GM23338 (cell line): ENCODE measurements around the gene BPIFB6. TPM values are rescaled to one million over a fixed set of nuclear protein-coding genes. Genes with fewer than 3 reads are reported as not detected.

Experiments
- ATAC-seq: fragments of 200-7000 bp; cut with Tn5 transposase; 3 replicates; pipeline ENCODE4 v1.9.1; 2020
- DNase-seq: peaks from one replicate; pipeline ENCODE4 v3.0.0-alpha.2; 2015; ENCODE audit warnings: low spot score
- H2AFZ ChIP-seq: fragments of 200-600 bp; sonication (generic); 2 replicates; pipeline ENCODE4 v1.8.0; 2016; ENCODE audit warnings: antibody characterized with exemption, mild to moderate bottlenecking, moderate library complexity
- H3F3A ChIP-seq: fragments of 200-600 bp; sonication (generic); replicated peaks from 2 replicates; pipeline ENCODE4 v1.8.0; 2017; ENCODE audit warnings: antibody characterized with exemption, mixed run types, low read depth
- H3K27ac ChIP-seq: fragments of 200-600 bp; sonication (generic); 2 replicates; pipeline ENCODE4 v1.6.1; 2016; ENCODE audit warnings: low read depth
- H3K27me3 ChIP-seq: fragments of 200-600 bp; sonication (generic); 2 replicates; pipeline ENCODE4 v1.8.0; 2016; ENCODE audit warnings: mild to moderate bottlenecking, mixed run types, moderate library complexity; ENCODE audit not compliant: insufficient read depth
- H3K36me3 ChIP-seq: fragments of 200-600 bp; sonication (generic); 2 replicates; pipeline ENCODE4 v1.8.0; 2016; ENCODE audit warnings: mild to moderate bottlenecking; ENCODE audit not compliant: insufficient read depth
- H3K4me1 ChIP-seq: fragments of 200-600 bp; sonication (generic); 2 replicates; pipeline ENCODE4 v1.8.0; 2016; ENCODE audit warnings: mild to moderate bottlenecking, moderate library complexity; ENCODE audit not compliant: insufficient read depth
- H3K4me2 ChIP-seq: fragments of 200-600 bp; sonication (generic); 2 replicates; pipeline ENCODE4 v1.7.1; 2017; ENCODE audit warnings: mixed run types
- H3K4me3 ChIP-seq: fragments of 200-600 bp; sonication (generic); 2 replicates; pipeline ENCODE4 v1.6.1; 2016; ENCODE audit warnings: mixed run types
- H3K79me2 ChIP-seq: fragments of 200-600 bp; sonication (generic); replicated peaks from 2 replicates; pipeline ENCODE4 v1.8.0; 2017; ENCODE audit warnings: mild to moderate bottlenecking; ENCODE audit not compliant: insufficient read depth
- H3K9me2 ChIP-seq: fragments of 200-600 bp; sonication (generic); 2 replicates; pipeline ENCODE4 v1.8.0; 2017; ENCODE audit not compliant: insufficient read depth
- H4K20me1 ChIP-seq: fragments of 200-600 bp; sonication (generic); replicated peaks from 2 replicates; pipeline ENCODE4 v1.8.0; 2017; ENCODE audit warnings: mild to moderate bottlenecking; ENCODE audit not compliant: insufficient read depth
- H3K27ac Mint-ChIP-seq: 2 replicates; pipeline ENCODE4 v1.8.0; 2020; ENCODE audit warnings: inconsistent platforms, mild to moderate bottlenecking, moderate library complexity, mixed read lengths
- H3K27me3 Mint-ChIP-seq: 3 replicates; pipeline ENCODE4 v1.8.0; 2022; ENCODE audit warnings: low read depth, mild to moderate bottlenecking, moderate library complexity, mixed read lengths, inconsistent platforms; ENCODE audit not compliant: insufficient read depth, poor library complexity
- H3K36me3 Mint-ChIP-seq: 3 replicates; pipeline ENCODE4 v1.8.0; 2021; ENCODE audit warnings: low read depth, mild to moderate bottlenecking, inconsistent platforms, moderate library complexity, mixed read lengths
- H3K4me1 Mint-ChIP-seq: 3 replicates; pipeline ENCODE4 v1.8.0; 2020; ENCODE audit warnings: mild to moderate bottlenecking, inconsistent platforms, mixed read lengths
- H3K4me3 Mint-ChIP-seq: 3 replicates; pipeline ENCODE4 v1.8.0; 2021; ENCODE audit warnings: moderate library complexity, mild to moderate bottlenecking, inconsistent platforms, mixed read lengths
- H3K9me3 Mint-ChIP-seq: 3 replicates; pipeline ENCODE4 v1.8.0; 2020; ENCODE audit warnings: moderate library complexity, mild to moderate bottlenecking, inconsistent platforms, mixed read lengths
- CREB1 ChIP-seq: fragments of 250-450 bp; sonication (Bioruptor Pico); IDR thresholded peaks from 2 replicates; pipeline ENCODE4 v1.5.0; 2020; ENCODE audit warnings: low read depth, mild to moderate bottlenecking, moderate library complexity
- EZH2 ChIP-seq: fragments of 200-600 bp; sonication (generic); IDR thresholded peaks from one replicate; pipeline ENCODE4 v1.8.0; 2017; ENCODE audit warnings: antibody characterized with exemption, mild to moderate bottlenecking, low read depth; ENCODE audit not compliant: unreplicated experiment
- EZH2phosphoT487 ChIP-seq: fragments of 200-600 bp; sonication (generic); IDR thresholded peaks from one replicate; pipeline ENCODE4 v1.8.1; 2018; ENCODE audit warnings: antibody characterized with exemption; ENCODE audit not compliant: unreplicated experiment
- JUNB ChIP-seq: IDR thresholded peaks from one replicate; pipeline ENCODE4 v1.6.1; 2016; ENCODE audit warnings: antibody characterized with exemption; ENCODE audit not compliant: unreplicated experiment
- NANOG ChIP-seq: IDR thresholded peaks from 2 replicates; pipeline ENCODE4 v1.6.1; 2016; ENCODE audit warnings: antibody characterized with exemption, borderline replicate concordance
- POLR2AphosphoS5 ChIP-seq: IDR thresholded peaks from 2 replicates; pipeline ENCODE4 v1.6.1; 2016; ENCODE audit warnings: antibody characterized with exemption, low read depth
- STAT1 ChIP-seq: IDR thresholded peaks from one replicate; pipeline ENCODE4 v1.6.1; 2016; ENCODE audit warnings: antibody characterized with exemption; ENCODE audit not compliant: unreplicated experiment
- ZNF114 ChIP-seq: fragments of 250-450 bp; sonication (Bioruptor Pico); IDR thresholded peaks from 2 replicates; pipeline ENCODE4 v1.5.0; 2020; ENCODE audit warnings: mild to moderate bottlenecking, moderate library complexity
- ZNF331 ChIP-seq: fragments of 250-450 bp; sonication (Bioruptor Pico); IDR thresholded peaks from 2 replicates; pipeline ENCODE4 v1.5.0; 2020; ENCODE audit warnings: low read depth, mild to moderate bottlenecking, moderate library complexity
- polyA plus RNA-seq: library from polyadenylated mRNA; unstranded; fragments of >200 nt; fragmentation: Nextera tagmentation; extraction: Ambion mirVana; gene quantifications from 2 replicates; pipeline ENCODE4 v1.2.1, GENCODE V29; 2016
- total RNA-seq: library from RNA; depleted of rRNA; stranded (reverse); fragments of >200 nt; shearing (Covaris generic); gene quantifications from 2 replicates; pipeline ENCODE4 v1.2.3, GENCODE V29; 2014
- TF ChIP-seq, protein P1 (sequence below), 2 experiments: fragments of 200-600 bp in 1 of 2; sonication (generic) in 1 of 2; conservative IDR thresholded peaks; 2 replicates each; pipeline versions ENCODE4 v1.5.1 to v1.6.1; 2016 to 2017; ENCODE audit warnings: antibody characterized with exemption in 2 of 2, low read depth in 2 of 2, mild to moderate bottlenecking in 2 of 2, moderate library complexity in 1 of 2
- TF ChIP-seq, protein P2 (sequence below): IDR thresholded peaks from one replicate; pipeline ENCODE4 v1.6.1; 2018; ENCODE audit warnings: antibody characterized with exemption; ENCODE audit not compliant: unreplicated experiment
- TF ChIP-seq, protein P3 (sequence below): IDR thresholded peaks from 2 replicates; pipeline ENCODE4 v1.6.1; 2016; ENCODE audit warnings: antibody characterized with exemption
- TF ChIP-seq, protein P4 (sequence below): fragments of 250-450 bp; sonication (Bioruptor Pico); IDR thresholded peaks from 2 replicates; pipeline ENCODE4 v1.5.0; 2020; ENCODE audit warnings: mild to moderate bottlenecking, moderate library complexity

Gene BPIFB6
- total and polyA plus RNA-seq, 2 experiments from 2014 or later: not detected

DNA sequence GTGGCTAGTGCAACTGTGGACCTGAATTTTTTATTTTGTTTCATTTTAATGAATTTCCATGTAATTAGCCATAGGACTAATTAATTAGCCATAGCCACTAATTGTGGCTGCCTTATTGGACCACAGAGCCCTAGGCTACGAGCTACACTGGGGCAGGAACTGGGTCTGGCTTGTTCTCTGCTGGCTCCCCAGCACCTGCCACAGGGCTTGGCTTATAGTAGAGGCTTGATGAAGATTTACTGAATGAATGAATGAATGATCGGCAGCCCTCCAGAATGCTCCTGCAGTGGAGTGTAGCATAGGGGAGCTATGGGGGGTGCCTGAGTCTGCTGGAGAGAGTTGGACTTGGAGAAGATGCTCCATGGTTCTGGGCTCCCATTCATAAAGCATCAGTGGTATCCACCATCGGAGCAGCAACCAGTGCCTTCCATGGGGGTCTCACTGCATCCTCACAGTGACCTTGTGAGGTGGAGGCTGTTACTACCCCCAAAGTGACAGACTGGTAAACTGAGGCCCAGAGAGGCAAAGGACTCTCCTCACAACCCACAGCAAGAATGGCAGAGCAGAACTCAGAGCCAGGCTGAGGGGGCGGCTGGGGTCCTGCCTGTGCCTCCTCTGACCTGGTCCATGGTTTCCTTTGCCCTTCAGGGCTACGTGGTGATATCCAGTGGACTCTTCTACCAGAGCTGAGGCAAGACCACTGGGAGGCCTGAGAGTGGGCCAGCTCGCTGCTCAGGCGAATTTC is 8.6 kb upstream of the BPIFB6 start:
- Mint-ChIP-seq H3K4me1 (no peaks in the 10 kb centered on the region), H3K27ac (no peak overlapping the region), H3K27me3 (peaks cover 6% of the 10 kb centered on the region), H3K36me3 (no peaks in the 10 kb centered on the region), H3K9me3 (no peaks in the 10 kb centered on the region), H3K4me3 (no peak overlapping the region)
- Histone ChIP-seq H3K4me1 (no peaks in the 10 kb centered on the region), H3K36me3 (no peaks in the 10 kb centered on the region), H4K20me1 (no peaks in the 10 kb centered on the region), H3F3A (no peaks in the 10 kb centered on the region), H3K4me2 (no peak overlapping the region), H3K4me3 (no peak overlapping the region), H3K79me2 (no peaks in the 10 kb centered on the region), H3K27ac (no peak overlapping the region), H2AFZ (no peak overlapping the region), H3K27me3 (no peaks in the 10 kb centered on the region), H3K9me2 (0 out of 2 replicates have a peak, but pooled peaks cover 6% of the 10 kb centered on the region)
- DNase-seq (no peak), ATAC-seq (no peak)
- TF ChIP-seq EZH2 (no peak), CREB1 (CRISPR knock-in tag) (no peak), JUNB (no peak), STAT1 (no peak), ZNF114 (CRISPR knock-in tag) (no peak), POLR2AphosphoS5 (no peak), NANOG (no peak), ZNF331 (no peak), EZH2phosphoT487 (no peak)
- TF ChIP-seq, protein P1, sequence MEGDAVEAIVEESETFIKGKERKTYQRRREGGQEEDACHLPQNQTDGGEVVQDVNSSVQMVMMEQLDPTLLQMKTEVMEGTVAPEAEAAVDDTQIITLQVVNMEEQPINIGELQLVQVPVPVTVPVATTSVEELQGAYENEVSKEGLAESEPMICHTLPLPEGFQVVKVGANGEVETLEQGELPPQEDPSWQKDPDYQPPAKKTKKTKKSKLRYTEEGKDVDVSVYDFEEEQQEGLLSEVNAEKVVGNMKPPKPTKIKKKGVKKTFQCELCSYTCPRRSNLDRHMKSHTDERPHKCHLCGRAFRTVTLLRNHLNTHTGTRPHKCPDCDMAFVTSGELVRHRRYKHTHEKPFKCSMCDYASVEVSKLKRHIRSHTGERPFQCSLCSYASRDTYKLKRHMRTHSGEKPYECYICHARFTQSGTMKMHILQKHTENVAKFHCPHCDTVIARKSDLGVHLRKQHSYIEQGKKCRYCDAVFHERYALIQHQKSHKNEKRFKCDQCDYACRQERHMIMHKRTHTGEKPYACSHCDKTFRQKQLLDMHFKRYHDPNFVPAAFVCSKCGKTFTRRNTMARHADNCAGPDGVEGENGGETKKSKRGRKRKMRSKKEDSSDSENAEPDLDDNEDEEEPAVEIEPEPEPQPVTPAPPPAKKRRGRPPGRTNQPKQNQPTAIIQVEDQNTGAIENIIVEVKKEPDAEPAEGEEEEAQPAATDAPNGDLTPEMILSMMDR (conservative IDR thresholded peaks at IDR 0.05; ENCODE audit: low read depth in 2 of 2): no peak
- TF ChIP-seq, protein P2, sequence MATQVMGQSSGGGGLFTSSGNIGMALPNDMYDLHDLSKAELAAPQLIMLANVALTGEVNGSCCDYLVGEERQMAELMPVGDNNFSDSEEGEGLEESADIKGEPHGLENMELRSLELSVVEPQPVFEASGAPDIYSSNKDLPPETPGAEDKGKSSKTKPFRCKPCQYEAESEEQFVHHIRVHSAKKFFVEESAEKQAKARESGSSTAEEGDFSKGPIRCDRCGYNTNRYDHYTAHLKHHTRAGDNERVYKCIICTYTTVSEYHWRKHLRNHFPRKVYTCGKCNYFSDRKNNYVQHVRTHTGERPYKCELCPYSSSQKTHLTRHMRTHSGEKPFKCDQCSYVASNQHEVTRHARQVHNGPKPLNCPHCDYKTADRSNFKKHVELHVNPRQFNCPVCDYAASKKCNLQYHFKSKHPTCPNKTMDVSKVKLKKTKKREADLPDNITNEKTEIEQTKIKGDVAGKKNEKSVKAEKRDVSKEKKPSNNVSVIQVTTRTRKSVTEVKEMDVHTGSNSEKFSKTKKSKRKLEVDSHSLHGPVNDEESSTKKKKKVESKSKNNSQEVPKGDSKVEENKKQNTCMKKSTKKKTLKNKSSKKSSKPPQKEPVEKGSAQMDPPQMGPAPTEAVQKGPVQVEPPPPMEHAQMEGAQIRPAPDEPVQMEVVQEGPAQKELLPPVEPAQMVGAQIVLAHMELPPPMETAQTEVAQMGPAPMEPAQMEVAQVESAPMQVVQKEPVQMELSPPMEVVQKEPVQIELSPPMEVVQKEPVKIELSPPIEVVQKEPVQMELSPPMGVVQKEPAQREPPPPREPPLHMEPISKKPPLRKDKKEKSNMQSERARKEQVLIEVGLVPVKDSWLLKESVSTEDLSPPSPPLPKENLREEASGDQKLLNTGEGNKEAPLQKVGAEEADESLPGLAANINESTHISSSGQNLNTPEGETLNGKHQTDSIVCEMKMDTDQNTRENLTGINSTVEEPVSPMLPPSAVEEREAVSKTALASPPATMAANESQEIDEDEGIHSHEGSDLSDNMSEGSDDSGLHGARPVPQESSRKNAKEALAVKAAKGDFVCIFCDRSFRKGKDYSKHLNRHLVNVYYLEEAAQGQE: no peak
- TF ChIP-seq, protein P3, sequence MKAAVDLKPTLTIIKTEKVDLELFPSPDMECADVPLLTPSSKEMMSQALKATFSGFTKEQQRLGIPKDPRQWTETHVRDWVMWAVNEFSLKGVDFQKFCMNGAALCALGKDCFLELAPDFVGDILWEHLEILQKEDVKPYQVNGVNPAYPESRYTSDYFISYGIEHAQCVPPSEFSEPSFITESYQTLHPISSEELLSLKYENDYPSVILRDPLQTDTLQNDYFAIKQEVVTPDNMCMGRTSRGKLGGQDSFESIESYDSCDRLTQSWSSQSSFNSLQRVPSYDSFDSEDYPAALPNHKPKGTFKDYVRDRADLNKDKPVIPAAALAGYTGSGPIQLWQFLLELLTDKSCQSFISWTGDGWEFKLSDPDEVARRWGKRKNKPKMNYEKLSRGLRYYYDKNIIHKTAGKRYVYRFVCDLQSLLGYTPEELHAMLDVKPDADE: no peak
- TF ChIP-seq, protein P4, sequence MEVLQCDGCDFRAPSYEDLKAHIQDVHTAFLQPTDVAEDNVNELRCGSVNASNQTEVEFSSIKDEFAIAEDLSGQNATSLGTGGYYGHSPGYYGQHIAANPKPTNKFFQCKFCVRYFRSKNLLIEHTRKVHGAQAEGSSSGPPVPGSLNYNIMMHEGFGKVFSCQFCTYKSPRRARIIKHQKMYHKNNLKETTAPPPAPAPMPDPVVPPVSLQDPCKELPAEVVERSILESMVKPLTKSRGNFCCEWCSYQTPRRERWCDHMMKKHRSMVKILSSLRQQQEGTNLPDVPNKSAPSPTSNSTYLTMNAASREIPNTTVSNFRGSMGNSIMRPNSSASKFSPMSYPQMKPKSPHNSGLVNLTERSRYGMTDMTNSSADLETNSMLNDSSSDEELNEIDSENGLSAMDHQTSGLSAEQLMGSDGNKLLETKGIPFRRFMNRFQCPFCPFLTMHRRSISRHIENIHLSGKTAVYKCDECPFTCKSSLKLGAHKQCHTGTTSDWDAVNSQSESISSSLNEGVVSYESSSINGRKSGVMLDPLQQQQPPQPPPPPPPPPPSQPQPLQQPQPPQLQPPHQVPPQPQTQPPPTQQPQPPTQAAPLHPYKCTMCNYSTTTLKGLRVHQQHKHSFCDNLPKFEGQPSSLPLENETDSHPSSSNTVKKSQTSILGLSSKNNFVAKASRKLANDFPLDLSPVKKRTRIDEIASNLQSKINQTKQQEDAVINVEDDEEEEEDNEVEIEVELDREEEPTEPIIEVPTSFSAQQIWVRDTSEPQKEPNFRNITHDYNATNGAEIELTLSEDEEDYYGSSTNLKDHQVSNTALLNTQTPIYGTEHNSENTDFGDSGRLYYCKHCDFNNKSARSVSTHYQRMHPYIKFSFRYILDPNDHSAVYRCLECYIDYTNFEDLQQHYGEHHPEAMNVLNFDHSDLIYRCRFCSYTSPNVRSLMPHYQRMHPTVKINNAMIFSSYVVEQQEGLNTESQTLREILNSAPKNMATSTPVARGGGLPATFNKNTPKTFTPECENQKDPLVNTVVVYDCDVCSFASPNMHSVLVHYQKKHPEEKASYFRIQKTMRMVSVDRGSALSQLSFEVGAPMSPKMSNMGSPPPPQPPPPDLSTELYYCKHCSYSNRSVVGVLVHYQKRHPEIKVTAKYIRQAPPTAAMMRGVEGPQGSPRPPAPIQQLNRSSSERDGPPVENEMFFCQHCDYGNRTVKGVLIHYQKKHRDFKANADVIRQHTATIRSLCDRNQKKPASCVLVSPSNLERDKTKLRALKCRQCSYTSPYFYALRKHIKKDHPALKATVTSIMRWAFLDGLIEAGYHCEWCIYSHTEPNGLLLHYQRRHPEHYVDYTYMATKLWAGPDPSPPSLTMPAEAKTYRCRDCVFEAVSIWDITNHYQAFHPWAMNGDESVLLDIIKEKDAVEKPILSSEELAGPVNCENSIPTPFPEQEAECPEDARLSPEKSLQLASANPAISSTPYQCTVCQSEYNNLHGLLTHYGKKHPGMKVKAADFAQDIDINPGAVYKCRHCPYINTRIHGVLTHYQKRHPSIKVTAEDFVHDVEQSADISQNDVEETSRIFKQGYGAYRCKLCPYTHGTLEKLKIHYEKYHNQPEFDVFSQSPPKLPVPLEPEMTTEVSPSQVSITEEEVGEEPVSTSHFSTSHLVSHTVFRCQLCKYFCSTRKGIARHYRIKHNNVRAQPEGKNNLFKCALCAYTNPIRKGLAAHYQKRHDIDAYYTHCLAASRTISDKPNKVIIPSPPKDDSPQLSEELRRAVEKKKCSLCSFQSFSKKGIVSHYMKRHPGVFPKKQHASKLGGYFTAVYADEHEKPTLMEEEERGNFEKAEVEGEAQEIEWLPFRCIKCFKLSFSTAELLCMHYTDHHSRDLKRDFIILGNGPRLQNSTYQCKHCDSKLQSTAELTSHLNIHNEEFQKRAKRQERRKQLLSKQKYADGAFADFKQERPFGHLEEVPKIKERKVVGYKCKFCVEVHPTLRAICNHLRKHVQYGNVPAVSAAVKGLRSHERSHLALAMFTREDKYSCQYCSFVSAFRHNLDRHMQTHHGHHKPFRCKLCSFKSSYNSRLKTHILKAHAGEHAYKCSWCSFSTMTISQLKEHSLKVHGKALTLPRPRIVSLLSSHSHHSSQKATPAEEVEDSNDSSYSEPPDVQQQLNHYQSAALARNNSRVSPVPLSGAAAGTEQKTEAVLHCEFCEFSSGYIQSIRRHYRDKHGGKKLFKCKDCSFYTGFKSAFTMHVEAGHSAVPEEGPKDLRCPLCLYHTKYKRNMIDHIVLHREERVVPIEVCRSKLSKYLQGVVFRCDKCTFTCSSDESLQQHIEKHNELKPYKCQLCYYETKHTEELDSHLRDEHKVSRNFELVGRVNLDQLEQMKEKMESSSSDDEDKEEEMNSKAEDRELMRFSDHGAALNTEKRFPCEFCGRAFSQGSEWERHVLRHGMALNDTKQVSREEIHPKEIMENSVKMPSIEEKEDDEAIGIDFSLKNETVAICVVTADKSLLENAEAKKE (CRISPR knock-in tag): no peak
